Measurements from ENCODE around the gene C1orf159. TPM values are rescaled to one million over a fixed set of nuclear protein-coding genes. Genes with fewer than 3 reads are reported as not detected.

Gene C1orf159
- total RNA-seq, 2 experiments from 2014 or later = 11.1 to 11.3 TPM

- intact Hi-C loops (cut with DNase I, micrococcal nuclease) = loop anchor here in 1 of 2 experiments (5.0 kb wide), 1 partner anchor 183 kb away; the partner anchor contains the start of genes ACAP3 and PUSL1
- Histone ChIP-seq H3K9me3 (ENCODE audit: control insufficient read depth in 1 of 2, insufficient read depth in 1 of 2, low read length in 2 of 2) (no peaks in the 10 kb centered on the region), H3K4me3 (ENCODE audit: low read length) (no peak overlapping the region), H3K36me3 (ENCODE audit: insufficient read depth, low read length) (no peaks in the 10 kb centered on the region), H3K27me3 (ENCODE audit: control insufficient read depth in 1 of 2, insufficient read depth in 2 of 2, low read length in 2 of 2) (peaks cover 0 to 2% of the 10 kb centered on the region in 2 experiments), H3K4me1 (ENCODE audit: insufficient read depth, low read length) (peaks cover 13% of the 10 kb centered on the region), H3K27ac (ENCODE audit: low read depth in 1 of 2, low read length in 2 of 2) (no peak overlapping the region)
- DNase-seq (no peak), ATAC-seq (ENCODE audit: poor library complexity) (no peak)
- no peaks in the 10 kb centered on the region for H3K4me1 Mint-ChIP-seq (ENCODE audit: low read depth)
- POLR2A ChIA-PET = no interaction called here
- no peaks in the 10 kb centered on the region for H3K27me3 Mint-ChIP-seq
- no peaks in the 10 kb centered on the region for H3K9me3 Mint-ChIP-seq
- CTCF ChIA-PET = no interaction called here
- no peaks in the 10 kb centered on the region for H3K36me3 Mint-ChIP-seq (ENCODE audit: low read depth)
- H3K27ac Mint-ChIP-seq = no peak overlapping the region
- no peak overlapping the region for H3K4me3 Mint-ChIP-seq
- no peak for TF ChIP-seq CTCF (IDR thresholded peaks at IDR 0.05)
Observed at GRCh38 chr1:1124508-1124785, 8.6 kb upstream of the C1orf159 start.

- no peaks in the 10 kb centered on the region for H3K27me3 Mint-ChIP-seq
- no peak for TF ChIP-seq CTCF (IDR thresholded peaks at IDR 0.05)
- intact Hi-C loops (cut with DNase I, micrococcal nuclease) = loop anchor here (2.0 to 5.0 kb wide), 4 partner anchors 33 to 183 kb away; partner anchors contain the start of genes ACAP3 (in 1 of the 2) and PUSL1 (in 1 of the 2)
- Histone ChIP-seq H3K36me3 (ENCODE audit: insufficient read depth, low read length) (no peaks in the 10 kb centered on the region), H3K27me3 (ENCODE audit: control insufficient read depth in 1 of 2, insufficient read depth in 2 of 2, low read length in 2 of 2) (peaks cover 0 to 2% of the 10 kb centered on the region in 2 experiments), H3K27ac (ENCODE audit: low read depth in 1 of 2, low read length in 2 of 2) (no peak overlapping the region), H3K9me3 (ENCODE audit: control insufficient read depth in 1 of 2, insufficient read depth in 1 of 2, low read length in 2 of 2) (no peaks in the 10 kb centered on the region), H3K4me3 (ENCODE audit: low read length) (no peak overlapping the region), H3K4me1 (ENCODE audit: insufficient read depth, low read length) (peaks cover 13% of the 10 kb centered on the region)
- no peaks in the 10 kb centered on the region for H3K4me1 Mint-ChIP-seq (ENCODE audit: low read depth)
- H3K36me3 Mint-ChIP-seq (ENCODE audit: low read depth) = no peaks in the 10 kb centered on the region
- CTCF ChIA-PET = no interaction called here
- no peak overlapping the region for H3K27ac Mint-ChIP-seq
- POLR2A ChIA-PET = no interaction called here
- H3K4me3 Mint-ChIP-seq = no peak overlapping the region
- no peaks in the 10 kb centered on the region for H3K9me3 Mint-ChIP-seq
- DNase-seq (no peak), ATAC-seq (ENCODE audit: poor library complexity) (no peak)
Observed at GRCh38 chr1:1123581-1124507, 8.0 kb upstream of the C1orf159 start.

GRCh38 chr1:1122981-1123480 lies 7.1 kb upstream of the C1orf159 start:
- intact Hi-C loops (cut with DNase I, micrococcal nuclease) = loop anchor here (1.0 to 5.0 kb wide), 6 partner anchors 34 to 249 kb away; partner anchors contain the start of genes ACAP3 (in 1 of the 2) and PUSL1 (in 1 of the 2)
- no peaks in the 10 kb centered on the region for H3K27me3 Mint-ChIP-seq
- Histone ChIP-seq H3K4me3 (ENCODE audit: low read length) (no peak overlapping the region), H3K4me1 (ENCODE audit: insufficient read depth, low read length) (peaks cover 13% of the 10 kb centered on the region), H3K36me3 (ENCODE audit: insufficient read depth, low read length) (no peaks in the 10 kb centered on the region), H3K27me3 (ENCODE audit: control insufficient read depth in 1 of 2, insufficient read depth in 2 of 2, low read length in 2 of 2) (peaks cover 0 to 2% of the 10 kb centered on the region in 2 experiments), H3K27ac (ENCODE audit: low read depth in 1 of 2, low read length in 2 of 2) (no peak overlapping the region), H3K9me3 (ENCODE audit: control insufficient read depth in 1 of 2, insufficient read depth in 1 of 2, low read length in 2 of 2) (no peaks in the 10 kb centered on the region)
- no peaks in the 10 kb centered on the region for H3K36me3 Mint-ChIP-seq (ENCODE audit: low read depth)
- DNase-seq = peak in 1 of 14 experiments; percentile 27
- no peaks in the 10 kb centered on the region for H3K9me3 Mint-ChIP-seq
- no peaks in the 10 kb centered on the region for H3K4me1 Mint-ChIP-seq (ENCODE audit: low read depth)
- ATAC-seq (ENCODE audit: poor library complexity) = no peak
- H3K4me3 Mint-ChIP-seq = no peak overlapping the region
- TF ChIP-seq CTCF (IDR thresholded peaks at IDR 0.05) = no peak
- no peak overlapping the region for H3K27ac Mint-ChIP-seq
- CTCF ChIA-PET = interaction anchor here (0.7 to 2.0 kb wide), 11 partner anchors 92 to 182 kb away, joined by 3 to 33 read pairs (median 4); partner anchors contain the start of genes B3GALT6, SDF4 and UBE2J2
- POLR2A ChIA-PET = interaction anchor here (1.0 kb wide), 2 partner anchors 108 to 127 kb away, joined by 3 to 5 read pairs; no protein-coding TSS in a partner anchor
